ENCODE results near the gene MYF5. TPM values are rescaled to one million over a fixed set of nuclear protein-coding genes. Genes with fewer than 3 reads are reported as not detected.

The MYF5 gene
- total RNA-seq, 1 donor from 2014 or later: not detected

DNA sequence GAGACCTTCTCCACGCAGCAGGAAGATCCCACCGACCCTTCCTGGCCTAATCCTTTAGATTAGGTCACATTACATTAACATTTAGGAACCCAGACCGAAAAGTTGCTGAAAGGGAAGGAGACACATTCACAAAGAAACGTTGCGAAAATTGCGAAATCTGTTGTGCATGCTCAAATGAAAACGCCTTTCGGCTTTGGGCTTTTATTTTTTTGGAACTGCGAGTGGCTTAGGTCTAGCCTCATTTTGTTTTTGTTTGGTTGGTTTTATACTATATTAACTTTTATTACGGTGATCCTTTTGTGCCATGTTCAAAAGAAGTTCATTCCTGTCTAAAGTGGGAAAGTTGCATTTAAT lies 7.8 kb upstream of the MYF5 start:
- H3K4me3 ChIP-seq: no peak overlapping the region
- no peaks in the 10 kb centered on the region for H3K36me3 ChIP-seq
- TF ChIP-seq, protein P1, sequence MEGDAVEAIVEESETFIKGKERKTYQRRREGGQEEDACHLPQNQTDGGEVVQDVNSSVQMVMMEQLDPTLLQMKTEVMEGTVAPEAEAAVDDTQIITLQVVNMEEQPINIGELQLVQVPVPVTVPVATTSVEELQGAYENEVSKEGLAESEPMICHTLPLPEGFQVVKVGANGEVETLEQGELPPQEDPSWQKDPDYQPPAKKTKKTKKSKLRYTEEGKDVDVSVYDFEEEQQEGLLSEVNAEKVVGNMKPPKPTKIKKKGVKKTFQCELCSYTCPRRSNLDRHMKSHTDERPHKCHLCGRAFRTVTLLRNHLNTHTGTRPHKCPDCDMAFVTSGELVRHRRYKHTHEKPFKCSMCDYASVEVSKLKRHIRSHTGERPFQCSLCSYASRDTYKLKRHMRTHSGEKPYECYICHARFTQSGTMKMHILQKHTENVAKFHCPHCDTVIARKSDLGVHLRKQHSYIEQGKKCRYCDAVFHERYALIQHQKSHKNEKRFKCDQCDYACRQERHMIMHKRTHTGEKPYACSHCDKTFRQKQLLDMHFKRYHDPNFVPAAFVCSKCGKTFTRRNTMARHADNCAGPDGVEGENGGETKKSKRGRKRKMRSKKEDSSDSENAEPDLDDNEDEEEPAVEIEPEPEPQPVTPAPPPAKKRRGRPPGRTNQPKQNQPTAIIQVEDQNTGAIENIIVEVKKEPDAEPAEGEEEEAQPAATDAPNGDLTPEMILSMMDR (IDR thresholded peaks at IDR 0.05): no peak
- H3K9me3 ChIP-seq: no peaks in the 10 kb centered on the region
- no peaks in the 10 kb centered on the region for H3K4me1 ChIP-seq
- no peaks in the 10 kb centered on the region for H3K27me3 ChIP-seq
- no peak overlapping the region for H3K27ac ChIP-seq
- DNase-seq (ENCODE audit: low spot score in 2 of 2): no peak
- intact Hi-C loops (cut with DNase I): no loop called here

DNA sequence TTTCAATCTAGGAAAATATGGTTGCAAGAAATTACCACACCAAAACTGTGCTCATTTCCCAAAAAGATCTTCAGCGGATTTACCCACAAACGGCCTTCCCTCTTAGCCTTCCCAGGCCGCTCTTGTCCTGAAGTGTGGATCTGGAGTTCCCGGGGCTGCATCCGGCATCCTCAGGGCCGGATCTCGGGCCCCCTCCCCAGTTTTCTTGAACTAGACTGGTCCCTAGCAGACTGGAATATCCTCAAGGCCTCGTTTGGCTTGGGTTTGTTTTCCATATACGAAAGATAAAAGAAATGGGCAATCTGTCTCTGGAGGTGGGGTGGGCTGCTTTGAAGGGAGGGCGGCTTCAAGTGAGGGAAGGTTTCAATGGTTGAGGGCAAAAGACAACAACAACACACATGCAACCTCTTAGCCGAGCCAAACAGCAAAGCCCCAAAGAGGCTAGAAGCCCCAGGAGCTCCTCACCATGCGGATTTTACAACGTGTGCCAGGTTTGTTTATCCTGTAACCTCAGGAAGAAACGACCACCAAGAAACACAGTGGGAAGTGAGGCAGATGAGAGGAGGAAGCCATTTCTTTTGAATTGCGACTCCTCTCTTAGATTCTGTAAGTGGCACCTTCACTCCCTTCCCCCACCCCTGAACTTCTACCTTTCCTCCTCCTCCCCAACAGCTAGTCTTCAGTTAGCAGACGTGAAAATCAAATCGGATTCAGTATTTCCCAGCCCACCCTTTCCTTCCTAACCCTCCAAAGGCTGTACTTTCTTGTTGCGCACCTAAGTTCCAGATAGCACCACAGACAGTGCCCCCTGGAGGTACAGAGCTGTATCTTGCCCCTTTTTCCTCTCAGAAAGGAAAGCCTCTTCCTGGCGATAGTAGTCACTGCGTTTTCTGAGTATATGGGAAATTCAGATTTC lies 6.6 kb upstream of the MYF5 start:
- H3K4me3 ChIP-seq: no peak overlapping the region
- intact Hi-C loops (cut with DNase I): no loop called here
- no peaks in the 10 kb centered on the region for H3K9me3 ChIP-seq
- H3K27me3 ChIP-seq: no peaks in the 10 kb centered on the region
- H3K4me1 ChIP-seq: no peaks in the 10 kb centered on the region
- no peak for DNase-seq (ENCODE audit: low spot score in 2 of 2)
- TF ChIP-seq, protein P1 (IDR thresholded peaks at IDR 0.05): no peak
- H3K36me3 ChIP-seq: no peaks in the 10 kb centered on the region
- no peak overlapping the region for H3K27ac ChIP-seq

DNA sequence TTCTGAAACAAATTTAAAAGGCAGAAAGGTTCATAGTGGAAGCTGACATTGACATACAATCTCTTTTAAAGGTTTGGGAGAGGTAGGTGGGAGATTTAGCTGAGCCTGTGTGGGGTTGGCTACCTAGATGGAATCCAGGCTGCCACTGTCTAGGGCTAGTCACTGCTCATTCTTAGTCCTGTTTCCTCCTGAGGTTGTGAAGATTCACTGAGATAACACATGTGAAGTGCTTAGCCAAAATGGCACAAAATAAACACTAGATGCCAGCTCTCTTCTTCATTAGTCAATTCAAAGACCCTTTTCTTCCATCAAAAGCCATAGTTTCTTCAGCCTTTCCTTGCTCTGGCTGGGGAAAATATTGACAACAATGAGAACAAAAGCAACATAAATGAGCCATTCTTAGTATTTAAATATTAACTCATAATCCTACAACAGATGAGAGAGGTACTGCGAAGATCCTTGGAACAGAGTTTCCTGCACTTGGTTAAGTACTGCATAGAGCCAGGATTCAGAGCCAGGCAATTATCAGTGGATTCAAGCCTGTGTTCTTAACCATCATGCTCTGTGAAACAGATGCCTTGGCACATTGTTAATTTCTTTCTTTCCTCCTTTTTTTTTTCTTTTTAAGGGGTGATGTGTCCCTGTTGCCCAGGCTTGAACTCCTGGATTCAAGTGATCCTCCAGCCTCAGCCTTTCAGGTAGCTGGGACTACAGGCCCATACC lies 5.8 kb upstream of the MYF5 start:
- DNase-seq (ENCODE audit: low spot score in 2 of 2): no peak
- no peaks in the 10 kb centered on the region for H3K27me3 ChIP-seq
- intact Hi-C loops (cut with DNase I): no loop called here
- H3K4me1 ChIP-seq: no peaks in the 10 kb centered on the region
- no peak overlapping the region for H3K27ac ChIP-seq
- no peaks in the 10 kb centered on the region for H3K9me3 ChIP-seq
- H3K4me3 ChIP-seq: no peak overlapping the region
- H3K36me3 ChIP-seq: no peaks in the 10 kb centered on the region
- TF ChIP-seq, protein P1 (IDR thresholded peaks at IDR 0.05): no peak

DNA sequence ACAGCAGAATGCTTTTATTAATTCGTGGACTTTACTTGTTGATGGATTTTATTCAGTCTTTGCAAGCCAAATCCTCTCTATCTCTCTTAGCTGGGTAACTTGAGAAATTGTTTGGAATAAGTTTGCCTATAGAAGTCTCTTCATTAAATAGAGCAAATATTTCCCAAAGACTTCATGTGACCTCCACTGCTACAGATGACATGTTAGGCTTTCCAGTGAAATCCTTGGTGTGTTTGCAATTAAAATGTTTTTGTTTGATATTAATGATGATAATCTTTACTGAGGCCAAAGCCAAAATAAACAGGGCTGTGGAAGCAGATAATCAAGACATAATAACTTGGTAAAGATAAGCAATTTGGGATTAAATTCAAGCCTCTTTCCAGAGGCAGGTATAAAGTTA lies 4.8 kb upstream of the MYF5 start:
- no peak for DNase-seq (ENCODE audit: low spot score in 2 of 2)
- intact Hi-C loops (cut with DNase I): no loop called here
- Histone ChIP-seq H3K4me1 (no peaks in the 10 kb centered on the region), H3K4me3 (no peak overlapping the region), H3K36me3 (no peaks in the 10 kb centered on the region), H3K9me3 (no peaks in the 10 kb centered on the region), H3K27ac (no peak overlapping the region), H3K27me3 (no peaks in the 10 kb centered on the region)
- TF ChIP-seq, protein P1 (IDR thresholded peaks at IDR 0.05): no peak

DNA sequence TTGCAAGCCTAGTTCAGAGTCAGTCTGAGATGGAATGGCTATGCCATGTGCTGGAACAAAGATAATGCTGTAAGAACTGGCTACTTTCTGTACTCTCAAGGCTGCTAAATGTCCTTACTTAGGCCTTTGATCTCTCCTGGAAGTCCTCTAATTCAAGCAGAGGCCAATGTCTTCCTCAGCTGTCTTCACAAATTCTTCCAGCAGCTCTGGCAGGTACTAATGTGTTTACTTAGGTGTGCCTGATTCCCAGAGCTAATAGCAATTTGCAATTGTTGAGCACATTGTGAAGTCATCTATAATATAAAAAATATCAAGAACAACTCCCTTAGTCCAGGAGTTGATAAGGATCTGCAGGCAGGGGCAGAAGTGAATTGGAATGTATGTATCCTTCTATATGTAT lies 3.8 kb upstream of the MYF5 start:
- H3K4me3 ChIP-seq: no peak overlapping the region
- no peak overlapping the region for H3K27ac ChIP-seq
- no peaks in the 10 kb centered on the region for H3K27me3 ChIP-seq
- H3K36me3 ChIP-seq: no peaks in the 10 kb centered on the region
- TF ChIP-seq, protein P1 (IDR thresholded peaks at IDR 0.05): no peak
- intact Hi-C loops (cut with DNase I): no loop called here
- no peak for DNase-seq (ENCODE audit: low spot score in 2 of 2)
- no peaks in the 10 kb centered on the region for H3K9me3 ChIP-seq
- no peaks in the 10 kb centered on the region for H3K4me1 ChIP-seq

Data from ascending aorta (tissue), 2 donors.